Fibroblast of skin of right quadriceps (primary cell): ENCODE measurements around the gene PON3.

Experiments
- DNase-seq: peaks from one replicate; pipeline ENCODE4 v3.0.0-alpha.2; 2013

PON3 gene

GRCh38 chr7:95396136-95397032 lies at the start of gene PON3:
Gene PON3, minus strand, starts transcription at chr7:95396375. Its CDS starts 25 bp downstream, at chr7:95396350.
- DNase-seq = no peak

DNA sequence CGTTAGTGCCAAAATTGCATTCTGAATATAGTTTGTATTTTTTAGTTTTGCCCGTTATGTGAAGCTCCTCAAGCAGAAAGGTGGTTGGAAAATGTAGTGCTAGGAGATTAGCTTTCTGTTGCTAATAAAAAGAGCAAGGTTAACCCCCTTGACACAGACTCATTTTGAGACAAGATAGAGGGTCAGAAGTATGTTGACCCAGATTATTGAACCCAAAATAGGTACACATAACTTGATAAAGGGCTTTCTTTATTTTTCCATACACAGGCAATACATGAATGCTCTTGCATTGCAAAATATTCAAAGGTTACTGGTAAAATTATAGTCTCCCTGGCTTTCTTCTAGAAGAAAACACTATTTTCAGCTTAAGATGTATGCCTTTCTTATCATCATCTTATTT lies 48.6 kb upstream of the PON3 start:
- DNase-seq = no peak

DNA sequence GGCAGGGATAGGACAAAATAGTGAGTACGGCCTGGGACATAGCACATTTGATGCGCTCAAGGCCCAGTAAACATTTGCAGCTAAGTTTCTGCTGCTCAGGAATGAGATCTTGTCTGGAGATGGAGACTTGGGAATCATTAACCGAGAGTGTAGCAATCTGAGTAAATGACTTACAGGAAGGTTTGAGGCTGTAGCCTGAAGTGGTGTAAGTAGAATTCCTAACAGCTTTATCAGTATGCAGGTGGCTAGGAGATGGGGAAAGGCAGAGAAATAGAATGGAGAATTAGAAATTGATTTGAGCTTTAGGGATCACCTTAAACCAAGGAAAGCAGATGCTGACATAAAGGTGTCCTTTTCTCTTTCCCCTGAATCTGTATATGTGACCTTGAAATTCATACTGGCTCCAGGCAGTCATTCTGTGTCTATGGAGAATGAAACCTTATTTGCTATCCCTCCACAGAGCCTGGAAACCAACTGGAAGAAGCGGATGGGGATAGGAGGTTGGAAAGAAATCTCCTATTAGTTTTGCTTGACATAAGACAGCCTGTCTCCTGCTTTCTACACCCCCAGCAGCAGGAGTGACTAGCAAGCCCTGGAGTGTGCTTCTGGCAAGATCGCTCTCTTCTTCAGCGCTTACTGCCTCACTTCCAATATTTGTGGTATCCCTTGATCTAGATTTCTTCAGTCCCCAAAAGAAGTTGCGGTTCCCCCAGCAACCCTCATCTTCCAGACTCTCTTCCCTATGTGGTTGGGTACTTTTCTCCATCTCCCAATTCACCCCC lies 45.1 kb upstream of the PON3 start:
- no peak for DNase-seq

DNA sequence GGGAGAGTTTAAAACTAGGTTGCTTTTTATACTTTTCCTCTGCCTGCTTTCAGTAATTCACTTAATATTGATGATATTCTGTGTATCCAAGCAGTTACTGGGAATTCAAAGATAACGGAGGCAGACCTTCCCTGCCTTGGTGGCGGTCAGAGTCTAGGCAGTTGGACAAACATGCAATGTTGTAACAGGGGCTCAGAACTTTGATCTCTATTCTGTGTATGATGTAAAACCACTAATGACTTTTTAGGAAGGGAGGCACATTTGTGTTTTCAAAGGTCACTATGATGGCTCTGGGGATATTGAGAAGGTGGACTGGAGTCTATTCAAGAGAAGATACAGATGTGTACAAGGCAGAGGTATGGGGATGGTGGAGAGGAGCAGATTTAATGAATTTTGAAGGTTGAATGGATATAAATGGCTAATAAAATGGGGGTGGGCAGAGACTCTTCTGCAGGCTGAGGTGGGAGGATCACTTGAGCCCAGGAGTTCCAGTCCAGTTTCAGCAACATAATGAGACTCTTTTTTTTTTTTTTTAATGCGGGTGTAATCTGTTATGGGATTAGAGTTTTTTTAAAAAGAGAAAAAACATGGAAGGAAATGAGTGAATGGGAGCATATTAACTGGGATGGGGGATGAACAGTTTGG lies 44.3 kb upstream of the PON3 start:
- no peak for DNase-seq

DNA sequence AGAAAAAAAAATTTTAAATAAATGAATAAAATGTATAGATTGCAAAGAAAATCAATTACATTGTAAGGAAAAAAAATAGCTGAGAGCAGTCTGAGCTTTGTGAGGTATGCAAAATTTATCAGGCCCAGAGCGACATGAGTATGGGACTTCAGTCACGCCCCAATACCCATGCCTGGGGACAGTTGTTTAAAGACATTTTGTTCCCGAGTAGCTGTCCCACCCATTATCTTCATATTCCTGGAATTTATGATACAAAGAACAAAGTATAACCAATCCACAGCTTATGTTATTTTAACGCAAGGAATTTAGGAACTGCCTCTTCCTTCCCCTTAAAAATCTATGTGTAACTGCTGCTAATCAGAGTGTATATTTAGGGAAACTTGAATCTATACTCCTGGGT lies 40.2 kb upstream of the PON3 start:
- no peak for DNase-seq

DNA sequence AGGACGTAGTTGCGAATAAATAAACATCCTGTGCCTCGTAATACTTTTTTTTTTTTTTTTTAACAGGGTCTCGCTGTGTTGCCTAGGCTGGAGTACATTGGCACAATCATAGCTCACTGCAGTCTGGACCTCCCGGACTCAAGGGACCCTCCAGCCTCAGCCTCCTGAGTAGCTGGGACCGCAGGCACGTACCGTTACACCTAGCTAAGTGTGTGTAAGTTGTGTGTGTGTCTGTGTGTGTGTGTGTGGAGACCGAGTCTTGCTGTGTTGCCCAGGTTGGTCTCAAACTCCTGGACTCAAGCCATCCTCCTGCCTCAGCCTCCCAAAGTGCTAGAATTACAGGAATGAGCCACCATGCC lies 39.2 kb upstream of the PON3 start:
- DNase-seq = no peak

DNA sequence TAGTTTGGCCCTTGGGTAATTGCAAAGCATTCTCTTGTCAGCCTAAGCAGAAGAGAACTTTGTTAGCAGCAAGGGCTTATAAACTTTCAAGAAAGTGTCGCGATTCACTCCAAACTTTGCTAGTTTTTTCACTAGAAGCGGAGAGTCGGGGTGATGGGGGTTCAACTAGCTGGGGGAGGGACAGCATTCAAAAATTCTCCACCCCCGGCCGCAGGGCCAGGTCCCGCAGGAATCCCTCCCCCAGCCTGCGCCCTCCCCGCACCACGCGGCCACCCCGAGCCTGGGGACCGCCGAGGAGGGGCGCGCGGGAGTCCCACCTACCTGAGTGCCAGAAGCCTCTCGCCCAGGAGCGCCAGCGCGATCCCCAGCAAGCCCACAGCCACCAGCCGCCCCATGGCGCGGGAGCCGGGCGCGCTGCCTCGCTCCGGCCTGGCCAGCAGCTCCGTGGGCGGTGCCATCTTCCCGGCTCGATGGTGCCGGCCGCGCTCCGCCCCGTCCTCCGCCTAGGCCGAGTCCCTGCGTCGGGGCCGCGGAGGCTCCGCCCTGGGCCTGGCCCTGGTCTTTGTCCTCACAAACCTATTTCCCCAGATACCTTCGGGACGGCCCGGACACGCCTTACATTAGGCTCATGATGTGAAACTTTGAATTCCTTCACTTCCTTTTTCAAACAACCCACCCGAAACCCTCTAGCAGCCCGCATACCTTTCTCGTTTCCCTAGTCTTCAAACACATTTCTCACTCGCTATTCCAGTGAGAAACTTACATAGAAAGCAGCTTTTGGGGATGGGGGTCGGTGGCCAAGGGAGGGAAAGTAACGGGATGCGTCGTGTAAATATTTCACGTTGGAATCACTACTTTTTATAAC lies 38.6 kb upstream of the PON3 start, which contains the start of gene PON2:
Gene PON2 (minus strand): TSS at position 472 of the 865 bp plus-strand sequence. CDS start 77 bp downstream, at position 395.
- DNase-seq = peak; percentile 85

DNA sequence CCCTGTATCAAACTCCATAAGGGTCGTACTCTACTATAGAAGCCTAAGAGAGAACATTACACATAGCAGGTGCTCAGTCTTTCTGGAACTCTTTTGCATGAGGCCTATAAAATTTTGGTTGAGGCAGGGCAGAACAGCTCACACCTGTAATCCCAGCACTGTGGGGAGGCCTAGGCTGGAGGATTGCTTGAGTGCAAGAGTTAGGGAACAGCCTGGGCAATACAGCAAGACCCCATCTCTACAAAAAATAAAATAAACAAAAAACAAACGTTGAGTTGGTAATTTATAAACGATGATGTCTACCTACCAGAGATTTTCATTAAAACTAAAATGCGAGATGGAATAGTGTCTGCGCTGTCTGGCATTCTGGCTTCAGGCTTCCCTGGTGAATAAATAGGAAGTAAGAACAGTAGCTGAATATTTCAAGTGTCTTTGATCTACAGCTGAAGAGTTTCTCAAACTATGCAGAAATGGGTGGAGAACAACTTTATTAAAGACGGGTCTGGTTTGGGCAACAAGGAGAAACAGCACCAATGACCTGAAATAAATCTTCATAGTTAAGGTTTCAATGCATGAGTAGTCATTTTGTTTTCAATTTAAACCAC lies 37.9 kb upstream of the PON3 start:
- DNase-seq = no peak

DNA sequence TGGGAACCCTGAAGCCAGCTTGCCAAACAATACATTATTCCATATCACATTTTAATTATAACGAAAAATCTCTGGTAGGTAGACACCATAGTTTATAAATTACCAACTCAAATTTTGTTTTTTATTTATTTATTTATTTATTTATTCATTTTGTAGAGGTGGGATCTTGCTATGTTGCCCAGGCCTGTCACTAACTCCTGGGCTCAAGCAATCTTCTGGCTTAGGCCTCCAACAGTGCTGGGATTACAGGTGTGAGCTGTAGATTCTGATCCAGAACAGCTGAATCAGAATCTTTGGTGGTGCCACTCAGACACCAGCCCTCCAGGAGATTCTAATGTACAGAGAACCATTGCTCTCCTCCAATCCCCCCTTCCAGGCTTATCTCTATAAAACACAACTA lies 37.0 kb upstream of the PON3 start:
- no peak for DNase-seq

DNA sequence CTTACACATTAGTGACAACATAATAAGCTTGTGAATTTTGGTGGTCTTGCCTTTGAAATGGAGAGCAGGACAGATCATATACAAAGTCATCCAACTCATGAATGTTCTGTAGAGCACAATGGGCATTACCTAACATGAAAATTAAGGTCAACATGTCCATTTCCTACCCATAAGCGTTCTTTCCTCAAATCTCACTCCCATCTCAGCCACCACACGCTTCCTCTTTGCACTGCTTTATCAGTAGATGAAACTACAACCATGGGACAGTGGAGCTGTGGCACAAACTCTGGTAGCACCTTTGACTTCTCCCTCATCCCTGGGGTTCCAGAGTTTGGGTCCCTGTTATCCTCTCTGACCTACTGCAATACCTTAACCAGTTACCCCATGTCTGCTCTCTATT lies 36.4 kb upstream of the PON3 start:
- no peak for DNase-seq

GRCh38 chr7:95430864-95431263 lies 34.7 kb upstream of the PON3 start:
- DNase-seq = peak; percentile 14

GRCh38 chr7:95429241-95429990 lies 33.2 kb upstream of the PON3 start:
- no peak for DNase-seq

- DNase-seq = no peak
These were observed 31.8 kb upstream of the PON3 start for GRCh38 chr7:95427914-95428516.

DNA sequence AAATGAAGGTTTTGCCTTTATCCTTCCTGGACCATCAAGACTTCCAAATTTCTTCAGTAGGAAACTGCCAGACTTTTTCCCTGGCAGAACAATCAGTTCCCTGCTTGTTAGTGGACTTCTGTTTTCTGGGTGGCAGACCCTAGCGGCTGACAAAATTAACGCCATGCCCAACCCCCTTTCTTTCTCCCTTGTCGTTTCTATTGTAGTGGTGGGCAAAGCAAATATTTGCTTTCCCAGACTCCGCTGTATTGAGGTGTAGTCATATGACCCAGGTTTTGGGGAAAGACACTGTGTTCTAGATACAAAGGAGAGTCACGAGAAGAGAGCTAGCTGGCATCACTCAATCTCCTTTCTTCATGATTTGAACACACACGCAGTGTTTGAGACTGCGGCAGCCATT lies 31.0 kb upstream of the PON3 start:
- no peak for DNase-seq

GRCh38 chr7:95425694-95426093 lies 29.5 kb upstream of the PON3 start:
- no peak for DNase-seq

DNA sequence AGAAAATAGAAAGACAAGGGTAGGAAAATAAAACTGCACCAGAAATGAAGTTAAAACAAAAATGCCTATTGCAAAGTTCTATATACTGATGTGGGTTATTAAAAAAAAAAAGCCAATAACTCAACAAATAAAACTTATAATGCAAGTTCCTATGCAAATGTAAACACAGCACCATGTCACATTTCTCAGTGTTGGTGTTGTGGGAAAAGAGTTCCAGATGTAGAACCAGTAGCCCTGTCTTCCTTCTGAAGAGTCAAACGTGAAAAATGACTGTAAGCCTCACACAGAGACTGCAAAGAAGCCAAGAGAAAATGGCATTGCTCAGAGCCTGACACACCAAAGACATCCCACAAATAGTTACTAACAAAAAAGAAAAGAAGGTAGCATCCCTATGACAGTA lies 28.5 kb upstream of the PON3 start:
- DNase-seq = peak; percentile 26

DNA sequence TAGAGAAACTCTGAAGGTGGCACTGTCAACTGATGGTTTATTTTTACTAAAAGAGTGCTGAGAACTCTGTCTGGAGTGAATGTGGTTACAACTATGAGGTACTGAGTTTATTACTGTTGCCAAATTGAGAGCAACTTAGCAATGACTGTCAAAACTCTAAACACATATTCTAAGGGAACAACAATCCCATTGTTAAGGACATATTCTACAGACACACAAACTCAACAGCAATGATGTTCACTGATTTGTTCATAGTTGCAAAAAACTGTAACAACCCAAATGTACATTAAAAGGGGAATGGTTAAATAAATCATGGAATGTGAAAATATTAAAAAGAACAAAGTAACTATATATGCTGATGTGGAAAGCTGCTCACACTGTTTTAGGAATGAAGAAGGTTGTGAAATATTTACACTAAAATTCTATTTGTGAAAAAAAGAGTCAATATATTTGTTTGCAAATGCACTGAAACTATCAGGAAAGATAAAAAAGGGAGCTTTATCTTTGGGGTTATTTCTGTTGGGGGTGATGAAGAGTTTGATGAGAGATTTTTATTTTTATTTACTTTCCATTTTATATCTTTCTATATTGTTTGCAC lies 25.8 kb upstream of the PON3 start:
- no peak for DNase-seq

GRCh38 chr7:95421000-95421846 lies 25.0 kb upstream of the PON3 start:
- DNase-seq = peak; percentile 34

DNA sequence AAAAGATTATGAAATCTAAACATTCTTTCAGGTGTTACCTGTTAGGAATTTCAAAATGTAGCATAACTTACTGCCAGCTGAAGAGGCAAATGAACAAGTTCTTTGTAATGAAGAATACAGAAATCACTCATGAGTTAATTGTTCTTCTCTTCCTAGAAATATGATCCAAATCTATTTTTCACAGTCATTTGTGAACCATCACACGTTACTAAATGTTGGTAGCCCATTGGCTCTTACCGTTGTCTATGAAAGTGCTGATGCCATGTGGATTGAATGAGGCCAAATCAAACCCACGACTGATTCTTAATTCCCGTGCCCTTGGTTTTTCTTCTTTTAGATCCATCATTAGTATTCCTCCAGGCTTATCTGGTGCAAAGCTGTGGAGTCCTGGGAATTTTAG lies 15.9 kb upstream of the PON3 start:
- no peak for DNase-seq

GRCh38 chr7:95411666-95412065 lies 15.5 kb upstream of the PON3 start:
- no peak for DNase-seq
